Bladder microvascular endothelial cell (primary cell): ENCODE results near the gene ZNF529. TPM values are rescaled to one million over a fixed set of nuclear protein-coding genes. Genes with fewer than 3 reads are reported as not detected.

Source experiments
- total RNA-seq: library from RNA; depleted of rRNA; stranded (reverse); fragments of >200 nt; gene quantifications from 2 replicates; pipeline ENCODE4 v1.2.3, GENCODE V29; 2014

ZNF529 gene
- total RNA-seq = 3.6 and 7.7 TPM in 2 replicates

GRCh38 chr19:36573020-36573894 is at the start of gene ZNF529:
Gene ZNF529 (minus strand): TSS chr19:36573292. CDS start chr19:36572346, 946 bp downstream.

GRCh38 chr19:36605101-36605876 is 32.2 kb upstream of the ZNF529 start, which contains the start of gene ZNF382:
Gene ZNF382 (plus strand): TSS chr19:36605313. CDS start chr19:36609915, 4,602 bp downstream.

GRCh38 chr19:36528194-36528920 is 44.7 kb downstream of the ZNF529 start, which contains the start of gene ZNF260:
Gene ZNF260 (minus strand): TSS chr19:36528271. CDS start chr19:36515238, 13,033 bp downstream.

Other genes with a start within 250 kb of the ZNF529 start
- 2.1 and 4.7 TPM in 2 replicates for gene ZFP14, start 194.1 kb downstream of the ZNF529 start, total RNA-seq
- 2.8 and 6.7 TPM in 2 replicates for gene ZFP82, start 154.6 kb downstream of the ZNF529 start, total RNA-seq
- 5.3 and 10.4 TPM in 2 replicates for gene ZNF566, start 83.7 kb downstream of the ZNF529 start, total RNA-seq
- gene ZNF260, start 45.0 kb downstream of the ZNF529 start, total RNA-seq = 5.0 and 16.9 TPM in 2 replicates
- gene ZNF382, start 32.0 kb upstream of the ZNF529 start, total RNA-seq = 3.6 and 8.1 TPM in 2 replicates
- gene ZNF461, start 93.5 kb upstream of the ZNF529 start, total RNA-seq = 5.5 and 11.5 TPM in 2 replicates
- 2.8 and 8.3 TPM in 2 replicates for gene ZNF567, start 114.3 kb upstream of the ZNF529 start, total RNA-seq
- gene ZNF850, start 199.5 kb upstream of the ZNF529 start, total RNA-seq = 0.97 and 4.8 TPM in 2 replicates